Measurements from ENCODE around the gene C12orf76. TPM values are rescaled to one million over a fixed set of nuclear protein-coding genes. Genes with fewer than 3 reads are reported as not detected.

Gene C12orf76
- total RNA-seq, 1 experiment from 2014 or later, result 12.3 TPM

- Histone ChIP-seq H3K27me3 (no peaks in the 10 kb centered on the region), H3K36me3 (0 out of 2 replicates have a peak, but pooled peaks cover 2% of the 10 kb centered on the region), H3K27ac (peak within 1 kb of the TSS; percentile 99), H3K4me3 (peak within 1 kb of the TSS; percentile 72), H3K9me3 (replicated peaks) (no peaks in the 10 kb centered on the region), H3K4me1 (peaks cover 24% of the 10 kb centered on the region)
- DNase-seq, result peak; percentile 92 to 95
Observed at GRCh38 chr12:109998904-109999648, 49.2 kb downstream of the C12orf76 start, which contains the start of gene ANKRD13A. TSS of gene ANKRD13A (plus strand) at chr12:109999430. CDS start at chr12:109999689, 259 bp downstream.

GRCh38 chr12:109998241-109998903 lies 50.0 kb downstream of the C12orf76 start:
- Histone ChIP-seq H3K27ac (peak overlapping the region; percentile 99), H3K27me3 (no peaks in the 10 kb centered on the region), H3K4me3 (peak overlapping the region; percentile 72), H3K9me3 (replicated peaks) (no peaks in the 10 kb centered on the region), H3K36me3 (0 out of 2 replicates have a peak, but pooled peaks cover 2% of the 10 kb centered on the region), H3K4me1 (peaks cover 24% of the 10 kb centered on the region)
- DNase-seq, result peak; percentile 86 to 96

- no peaks in the 10 kb centered on the region for H3K36me3 ChIP-seq
- no peaks in the 10 kb centered on the region for H3K9me3 ChIP-seq (replicated peaks)
- no peaks in the 10 kb centered on the region for H3K27me3 ChIP-seq
- H3K4me3 ChIP-seq, result no peak overlapping the region
- peak overlapping the region; percentile 99 for H3K27ac ChIP-seq
- no peak for DNase-seq
- peaks cover 24% of the 10 kb centered on the region for H3K4me1 ChIP-seq
Observed at GRCh38 chr12:109997393-109997792, 50.9 kb downstream of the C12orf76 start.

- no peaks in the 10 kb centered on the region for H3K9me3 ChIP-seq (replicated peaks)
- DNase-seq, result no peak
- no peaks in the 10 kb centered on the region; the same call in 1 of the 2 replicates for H3K36me3 ChIP-seq
- peaks cover 24% of the 10 kb centered on the region for H3K4me1 ChIP-seq
- H3K27ac ChIP-seq, result peak overlapping the region; percentile 99
- H3K27me3 ChIP-seq, result no peaks in the 10 kb centered on the region
- peak overlapping the region; percentile 80 for H3K4me3 ChIP-seq
Observed at GRCh38 chr12:109996483-109996853, 51.9 kb downstream of the C12orf76 start.

GRCh38 chr12:109995686-109996482 lies 52.4 kb downstream of the C12orf76 start, which contains the start of gene GIT2:
TSS of gene GIT2 (minus strand) at chr12:109996368. CDS start at chr12:109996224, 144 bp downstream.
- H3K27me3 ChIP-seq, result no peaks in the 10 kb centered on the region
- peaks cover under 1% of the 10 kb centered on the region for H3K36me3 ChIP-seq
- H3K4me3 ChIP-seq, result peak within 1 kb of the TSS; percentile 80
- peak; percentile 94 to 95 for DNase-seq
- H3K4me1 ChIP-seq, result peaks cover 24% of the 10 kb centered on the region
- H3K27ac ChIP-seq, result peak within 1 kb of the TSS; percentile 99
- no peaks in the 10 kb centered on the region for H3K9me3 ChIP-seq (replicated peaks)

GRCh38 chr12:109995361-109995685 lies 53.0 kb downstream of the C12orf76 start:
- Histone ChIP-seq H3K9me3 (replicated peaks) (no peaks in the 10 kb centered on the region), H3K27me3 (no peaks in the 10 kb centered on the region), H3K4me3 (peak overlapping the region; percentile 80), H3K27ac (peak overlapping the region; percentile 99), H3K4me1 (peaks cover 27% of the 10 kb centered on the region), H3K36me3 (peaks cover 6% of the 10 kb centered on the region)
- DNase-seq, result no peak

GRCh38 chr12:109994401-109995175 lies 53.7 kb downstream of the C12orf76 start:
- H3K27me3 ChIP-seq, result no peaks in the 10 kb centered on the region
- H3K27ac ChIP-seq, result no peak overlapping the region; the same call in 1 of the 2 replicates
- H3K9me3 ChIP-seq (replicated peaks), result no peaks in the 10 kb centered on the region

GRCh38 chr12:109993091-109993490 lies 55.2 kb downstream of the C12orf76 start:
- peaks cover 27% of the 10 kb centered on the region for H3K4me1 ChIP-seq
- DNase-seq, result no peak
- H3K9me3 ChIP-seq (replicated peaks), result no peaks in the 10 kb centered on the region
- H3K27ac ChIP-seq, result no peak overlapping the region
- H3K4me3 ChIP-seq, result no peak overlapping the region
- peaks cover 17% of the 10 kb centered on the region for H3K36me3 ChIP-seq
- no peaks in the 10 kb centered on the region for H3K27me3 ChIP-seq

More at GRCh38 chr12:109994401-109995175, 53.7 kb downstream of the C12orf76 start:
- Histone ChIP-seq H3K36me3 (peaks cover 8% of the 10 kb centered on the region), H3K4me1 (peaks cover 30% of the 10 kb centered on the region), H3K4me3 (peak overlapping the region; percentile 80)
- no peak for DNase-seq

- Histone ChIP-seq H3K4me1 (peaks cover 14% of the 10 kb centered on the region), H3K36me3 (peaks cover 32% of the 10 kb centered on the region), H3K27ac (no peak overlapping the region), H3K4me3 (no peak overlapping the region), H3K27me3 (no peaks in the 10 kb centered on the region), H3K9me3 (replicated peaks) (no peaks in the 10 kb centered on the region)
- DNase-seq, result no peak
Observed at GRCh38 chr12:109991586-109991985, 56.7 kb downstream of the C12orf76 start.

Other genes with a start within 250 kb of the C12orf76 start
- gene TRPV4, start 215.1 kb downstream of the C12orf76 start, total RNA-seq (2014; rRNA removed; shearing (Covaris generic)), result 2.4 and 2.9 TPM in 2 replicates
- 37.4 and 39.9 TPM in 2 replicates for gene GLTP, start 168.0 kb downstream of the C12orf76 start, total RNA-seq (2014; rRNA removed; shearing (Covaris generic))
- gene TCHP, start 148.2 kb downstream of the C12orf76 start, total RNA-seq (2014; rRNA removed; shearing (Covaris generic)), result 19.0 and 21.1 TPM in 2 replicates
- 31.4 and 38.0 TPM in 2 replicates for gene GIT2, start 52.2 kb downstream of the C12orf76 start, total RNA-seq (2014; rRNA removed; shearing (Covaris generic))
- gene ANKRD13A, start 49.1 kb downstream of the C12orf76 start, total RNA-seq (2014; rRNA removed; shearing (Covaris generic)), result 32.7 and 37.4 TPM in 2 replicates
- gene IFT81, start 75.8 kb upstream of the C12orf76 start, total RNA-seq (2014; rRNA removed; shearing (Covaris generic)), result 15.5 and 16.9 TPM in 2 replicates
- gene ATP2A2, start 232.7 kb upstream of the C12orf76 start, total RNA-seq (2014; rRNA removed; shearing (Covaris generic)), result 164 and 166 TPM in 2 replicates

All from SJCRH30 (cell line).